HepG2 (cell line): ENCODE measurements around the gene UBE2N. TPM values are rescaled to one million over a fixed set of nuclear protein-coding genes. Genes with fewer than 3 reads are reported as not detected.

Experiments used
- CREB1 ChIP-seq, 2 experiments: fragments of 450-650 bp in 1 of 2; IDR thresholded peaks; 2 replicates each; pipeline ENCODE4 v1.6.1; 2016 to 2017; ENCODE audit warnings: control low read depth in 1 of 2, mild to moderate bottlenecking in 1 of 2, missing compliant biosample characterization in 1 of 2, missing genetic modification characterization in 1 of 2
- FOXK1 ChIP-seq: sonication (generic); formaldehyde crosslinking; IDR thresholded peaks from 2 replicates; pipeline ENCODE4 v1.4.0; 2020; ENCODE audit warnings: low read depth, missing genetic modification reagents, borderline replicate concordance
- FOXM1 ChIP-seq: sonication (generic); formaldehyde crosslinking; IDR thresholded peaks from 2 replicates; pipeline ENCODE4 v1.5.0; 2020; ENCODE audit warnings: missing genetic modification reagents
- HOXA3 ChIP-seq: sonication (generic); formaldehyde crosslinking; IDR thresholded peaks from 2 replicates; pipeline ENCODE4 v1.5.0; 2020; ENCODE audit warnings: missing genetic modification reagents
- MIXL1 ChIP-seq: IDR thresholded peaks from 2 replicates; pipeline ENCODE4 v1.6.1; 2016
- SALL1 ChIP-seq: sonication (generic); formaldehyde crosslinking; IDR thresholded peaks from 2 replicates; pipeline ENCODE4 v1.8.0; 2022; ENCODE audit warnings: mild to moderate bottlenecking, missing genetic modification reagents
- TOPORS ChIP-seq: sonication (generic); formaldehyde crosslinking; IDR thresholded peaks from 2 replicates; pipeline ENCODE4 v1.8.0; 2023; ENCODE audit warnings: mild to moderate bottlenecking, missing genetic modification reagents
- ZMYM2 ChIP-seq: sonication (generic); formaldehyde crosslinking; IDR thresholded peaks from 2 replicates; pipeline ENCODE4 v1.8.0; 2022; ENCODE audit warnings: mild to moderate bottlenecking, missing genetic modification reagents
- ZNF451 ChIP-seq: sonication (generic); formaldehyde crosslinking; IDR thresholded peaks from 2 replicates; pipeline ENCODE4 v1.5.0; 2020; ENCODE audit warnings: mild to moderate bottlenecking, missing genetic modification reagents
- ZNF878 ChIP-seq: sonication (generic); formaldehyde crosslinking; IDR thresholded peaks from 2 replicates; pipeline ENCODE4 v1.8.1; 2023; ENCODE audit warnings: mild to moderate bottlenecking, missing genetic modification reagents, moderate library complexity
- polyA plus RNA-seq, 8 experiments: library from polyadenylated mRNA; depleted of rRNA in 3 of 8; stranded (reverse) in 7 of 8; unstranded in 1 of 8; fragments of >200 nt; fragmentation: Illumina TruSeq in 4 of 8; extraction: Trizol in 4 of 8; gene quantifications; 2 replicates each; pipeline versions ENCODE4 v1.2.1 to v1.2.3, GENCODE V29; 2011 to 2016; ENCODE audit warnings: low read depth in 4 of 8, missing spikeins in 1 of 8, mixed read lengths in 1 of 8; ENCODE audit not compliant: insufficient read depth in 1 of 8
- total RNA-seq, 5 experiments: library from RNA; depleted of rRNA; stranded (reverse); fragments of >200 nt; fragmentation: Illumina TruSeq; extraction: Trizol; gene quantifications; 2 replicates each; pipeline ENCODE4 v1.2.3, GENCODE V29; 2016; ENCODE audit warnings: low read depth in 1 of 5
- TF ChIP-seq, protein P1 (sequence below): sonication (generic); formaldehyde crosslinking; IDR thresholded peaks from 2 replicates; pipeline ENCODE4 v1.8.0; 2022; ENCODE audit warnings: mild to moderate bottlenecking, missing genetic modification reagents, moderate library complexity
- TF ChIP-seq, protein P2 (sequence below): sonication (generic); formaldehyde crosslinking; IDR thresholded peaks from 2 replicates; pipeline ENCODE4 v1.4.0; 2020; ENCODE audit warnings: missing genetic modification reagents
- TF ChIP-seq, protein P3 (sequence below): sonication (generic); formaldehyde crosslinking; IDR thresholded peaks from 2 replicates; pipeline ENCODE4 v1.4.0; 2020; ENCODE audit warnings: missing genetic modification reagents, borderline replicate concordance
- TF ChIP-seq, protein P4 (sequence below): sonication (generic); formaldehyde crosslinking; IDR thresholded peaks from one replicate; pipeline ENCODE4 v1.5.1; 2020; ENCODE audit warnings: mild to moderate bottlenecking, missing genetic modification reagents; ENCODE audit errors: not compliant biosample characterization

Gene UBE2N
- total and polyA plus RNA-seq, 2 of the 13 experiments (the other 11 are each of a cell fraction or from before 2014, with no cell fraction given): 188 to 197 TPM

DNA sequence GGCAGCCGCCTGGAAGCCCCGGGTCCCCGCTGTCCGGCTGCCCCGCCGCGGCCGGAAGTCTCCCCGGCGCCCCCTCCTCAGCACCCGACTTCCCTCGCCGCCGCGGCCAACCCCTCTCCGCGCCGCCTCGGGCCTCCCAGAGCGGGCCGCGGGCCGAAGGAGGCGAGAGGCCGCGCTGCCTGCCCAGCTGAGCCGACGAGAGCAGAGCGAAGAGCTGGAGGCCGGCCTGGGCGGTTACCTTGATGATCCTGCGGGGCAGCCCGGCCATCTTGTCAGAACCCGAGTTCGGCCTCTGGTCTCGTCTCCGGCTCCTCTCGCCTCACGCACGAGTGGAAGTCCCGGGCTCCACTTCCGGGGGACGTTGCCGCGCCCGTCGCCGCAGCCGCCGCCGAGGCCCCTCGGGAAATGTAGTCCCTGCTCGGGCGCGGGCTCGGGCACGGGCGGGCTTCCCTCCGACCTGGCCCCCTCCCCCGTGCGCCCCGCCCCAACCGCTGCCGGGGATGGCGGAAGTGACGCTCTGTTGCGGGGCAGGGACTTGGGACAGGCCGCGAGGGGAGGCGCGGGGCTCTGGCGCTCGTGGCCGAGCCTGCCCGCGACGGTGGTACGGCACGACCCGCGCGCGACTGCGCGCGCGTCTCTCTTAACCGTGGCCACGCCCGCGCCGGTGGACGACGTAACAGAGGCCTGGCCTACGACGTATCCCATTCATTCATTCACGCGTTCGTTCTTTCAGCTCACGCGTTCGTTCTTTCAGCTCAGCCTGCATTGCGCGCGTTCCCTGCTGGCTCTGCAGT lies at the start of gene UBE2N (continued):
- TF ChIP-seq, protein P1, sequence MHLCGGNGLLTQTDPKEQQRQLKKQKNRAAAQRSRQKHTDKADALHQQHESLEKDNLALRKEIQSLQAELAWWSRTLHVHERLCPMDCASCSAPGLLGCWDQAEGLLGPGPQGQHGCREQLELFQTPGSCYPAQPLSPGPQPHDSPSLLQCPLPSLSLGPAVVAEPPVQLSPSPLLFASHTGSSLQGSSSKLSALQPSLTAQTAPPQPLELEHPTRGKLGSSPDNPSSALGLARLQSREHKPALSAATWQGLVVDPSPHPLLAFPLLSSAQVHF (CRISPR knock-in tag): peak; percentile 76; the same call in 1 of the 2 replicates
- peak; percentile 47; the same call in 1 of the 2 replicates for TF ChIP-seq ZMYM2
- TF ChIP-seq CREB1 (IDR thresholded peaks at IDR 0.05): peak; percentile 83
- TF ChIP-seq CREB1 (CRISPR knock-in tag; IDR thresholded peaks at IDR 0.05): peak; percentile 24; the same call in 1 of the 2 replicates
- peak; percentile 58; the same call in 1 of the 2 replicates for TF ChIP-seq TOPORS (CRISPR knock-in tag)
- TF ChIP-seq, protein P2, sequence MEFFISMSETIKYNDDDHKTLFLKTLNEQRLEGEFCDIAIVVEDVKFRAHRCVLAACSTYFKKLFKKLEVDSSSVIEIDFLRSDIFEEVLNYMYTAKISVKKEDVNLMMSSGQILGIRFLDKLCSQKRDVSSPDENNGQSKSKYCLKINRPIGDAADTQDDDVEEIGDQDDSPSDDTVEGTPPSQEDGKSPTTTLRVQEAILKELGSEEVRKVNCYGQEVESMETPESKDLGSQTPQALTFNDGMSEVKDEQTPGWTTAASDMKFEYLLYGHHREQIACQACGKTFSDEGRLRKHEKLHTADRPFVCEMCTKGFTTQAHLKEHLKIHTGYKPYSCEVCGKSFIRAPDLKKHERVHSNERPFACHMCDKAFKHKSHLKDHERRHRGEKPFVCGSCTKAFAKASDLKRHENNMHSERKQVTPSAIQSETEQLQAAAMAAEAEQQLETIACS (CRISPR knock-in tag): peak; percentile 94
- TF ChIP-seq MIXL1 (CRISPR knock-in tag): peak; percentile 27; the same call in 1 of the 2 replicates
- peak; percentile 90 for TF ChIP-seq SALL1 (CRISPR knock-in tag)
- TF ChIP-seq FOXK1 (CRISPR knock-in tag): peak; percentile 65; the same call in 1 of the 2 replicates
- TF ChIP-seq, protein P3, sequence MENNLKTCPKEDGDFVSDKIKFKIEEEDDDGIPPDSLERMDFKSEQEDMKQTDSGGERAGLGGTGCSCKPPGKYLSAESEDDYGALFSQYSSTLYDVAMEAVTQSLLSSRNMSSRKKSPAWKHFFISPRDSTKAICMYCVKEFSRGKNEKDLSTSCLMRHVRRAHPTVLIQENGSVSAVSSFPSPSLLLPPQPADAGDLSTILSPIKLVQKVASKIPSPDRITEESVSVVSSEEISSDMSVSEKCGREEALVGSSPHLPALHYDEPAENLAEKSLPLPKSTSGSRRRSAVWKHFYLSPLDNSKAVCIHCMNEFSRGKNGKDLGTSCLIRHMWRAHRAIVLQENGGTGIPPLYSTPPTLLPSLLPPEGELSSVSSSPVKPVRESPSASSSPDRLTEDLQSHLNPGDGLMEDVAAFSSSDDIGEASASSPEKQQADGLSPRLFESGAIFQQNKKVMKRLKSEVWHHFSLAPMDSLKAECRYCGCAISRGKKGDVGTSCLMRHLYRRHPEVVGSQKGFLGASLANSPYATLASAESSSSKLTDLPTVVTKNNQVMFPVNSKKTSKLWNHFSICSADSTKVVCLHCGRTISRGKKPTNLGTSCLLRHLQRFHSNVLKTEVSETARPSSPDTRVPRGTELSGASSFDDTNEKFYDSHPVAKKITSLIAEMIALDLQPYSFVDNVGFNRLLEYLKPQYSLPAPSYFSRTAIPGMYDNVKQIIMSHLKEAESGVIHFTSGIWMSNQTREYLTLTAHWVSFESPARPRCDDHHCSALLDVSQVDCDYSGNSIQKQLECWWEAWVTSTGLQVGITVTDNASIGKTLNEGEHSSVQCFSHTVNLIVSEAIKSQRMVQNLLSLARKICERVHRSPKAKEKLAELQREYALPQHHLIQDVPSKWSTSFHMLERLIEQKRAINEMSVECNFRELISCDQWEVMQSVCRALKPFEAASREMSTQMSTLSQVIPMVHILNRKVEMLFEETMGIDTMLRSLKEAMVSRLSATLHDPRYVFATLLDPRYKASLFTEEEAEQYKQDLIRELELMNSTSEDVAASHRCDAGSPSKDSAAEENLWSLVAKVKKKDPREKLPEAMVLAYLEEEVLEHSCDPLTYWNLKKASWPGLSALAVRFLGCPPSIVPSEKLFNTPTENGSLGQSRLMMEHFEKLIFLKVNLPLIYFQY: peak; percentile 80
- TF ChIP-seq FOXM1 (CRISPR knock-in tag): no peak
- peak; percentile 65 for TF ChIP-seq ZNF878 (CRISPR knock-in tag)
- TF ChIP-seq HOXA3 (CRISPR knock-in tag): peak; percentile 91
- 0 out of 2 replicates have a peak, but pooled peaks have one; percentile 58 for TF ChIP-seq ZNF451
- TF ChIP-seq, protein P4, sequence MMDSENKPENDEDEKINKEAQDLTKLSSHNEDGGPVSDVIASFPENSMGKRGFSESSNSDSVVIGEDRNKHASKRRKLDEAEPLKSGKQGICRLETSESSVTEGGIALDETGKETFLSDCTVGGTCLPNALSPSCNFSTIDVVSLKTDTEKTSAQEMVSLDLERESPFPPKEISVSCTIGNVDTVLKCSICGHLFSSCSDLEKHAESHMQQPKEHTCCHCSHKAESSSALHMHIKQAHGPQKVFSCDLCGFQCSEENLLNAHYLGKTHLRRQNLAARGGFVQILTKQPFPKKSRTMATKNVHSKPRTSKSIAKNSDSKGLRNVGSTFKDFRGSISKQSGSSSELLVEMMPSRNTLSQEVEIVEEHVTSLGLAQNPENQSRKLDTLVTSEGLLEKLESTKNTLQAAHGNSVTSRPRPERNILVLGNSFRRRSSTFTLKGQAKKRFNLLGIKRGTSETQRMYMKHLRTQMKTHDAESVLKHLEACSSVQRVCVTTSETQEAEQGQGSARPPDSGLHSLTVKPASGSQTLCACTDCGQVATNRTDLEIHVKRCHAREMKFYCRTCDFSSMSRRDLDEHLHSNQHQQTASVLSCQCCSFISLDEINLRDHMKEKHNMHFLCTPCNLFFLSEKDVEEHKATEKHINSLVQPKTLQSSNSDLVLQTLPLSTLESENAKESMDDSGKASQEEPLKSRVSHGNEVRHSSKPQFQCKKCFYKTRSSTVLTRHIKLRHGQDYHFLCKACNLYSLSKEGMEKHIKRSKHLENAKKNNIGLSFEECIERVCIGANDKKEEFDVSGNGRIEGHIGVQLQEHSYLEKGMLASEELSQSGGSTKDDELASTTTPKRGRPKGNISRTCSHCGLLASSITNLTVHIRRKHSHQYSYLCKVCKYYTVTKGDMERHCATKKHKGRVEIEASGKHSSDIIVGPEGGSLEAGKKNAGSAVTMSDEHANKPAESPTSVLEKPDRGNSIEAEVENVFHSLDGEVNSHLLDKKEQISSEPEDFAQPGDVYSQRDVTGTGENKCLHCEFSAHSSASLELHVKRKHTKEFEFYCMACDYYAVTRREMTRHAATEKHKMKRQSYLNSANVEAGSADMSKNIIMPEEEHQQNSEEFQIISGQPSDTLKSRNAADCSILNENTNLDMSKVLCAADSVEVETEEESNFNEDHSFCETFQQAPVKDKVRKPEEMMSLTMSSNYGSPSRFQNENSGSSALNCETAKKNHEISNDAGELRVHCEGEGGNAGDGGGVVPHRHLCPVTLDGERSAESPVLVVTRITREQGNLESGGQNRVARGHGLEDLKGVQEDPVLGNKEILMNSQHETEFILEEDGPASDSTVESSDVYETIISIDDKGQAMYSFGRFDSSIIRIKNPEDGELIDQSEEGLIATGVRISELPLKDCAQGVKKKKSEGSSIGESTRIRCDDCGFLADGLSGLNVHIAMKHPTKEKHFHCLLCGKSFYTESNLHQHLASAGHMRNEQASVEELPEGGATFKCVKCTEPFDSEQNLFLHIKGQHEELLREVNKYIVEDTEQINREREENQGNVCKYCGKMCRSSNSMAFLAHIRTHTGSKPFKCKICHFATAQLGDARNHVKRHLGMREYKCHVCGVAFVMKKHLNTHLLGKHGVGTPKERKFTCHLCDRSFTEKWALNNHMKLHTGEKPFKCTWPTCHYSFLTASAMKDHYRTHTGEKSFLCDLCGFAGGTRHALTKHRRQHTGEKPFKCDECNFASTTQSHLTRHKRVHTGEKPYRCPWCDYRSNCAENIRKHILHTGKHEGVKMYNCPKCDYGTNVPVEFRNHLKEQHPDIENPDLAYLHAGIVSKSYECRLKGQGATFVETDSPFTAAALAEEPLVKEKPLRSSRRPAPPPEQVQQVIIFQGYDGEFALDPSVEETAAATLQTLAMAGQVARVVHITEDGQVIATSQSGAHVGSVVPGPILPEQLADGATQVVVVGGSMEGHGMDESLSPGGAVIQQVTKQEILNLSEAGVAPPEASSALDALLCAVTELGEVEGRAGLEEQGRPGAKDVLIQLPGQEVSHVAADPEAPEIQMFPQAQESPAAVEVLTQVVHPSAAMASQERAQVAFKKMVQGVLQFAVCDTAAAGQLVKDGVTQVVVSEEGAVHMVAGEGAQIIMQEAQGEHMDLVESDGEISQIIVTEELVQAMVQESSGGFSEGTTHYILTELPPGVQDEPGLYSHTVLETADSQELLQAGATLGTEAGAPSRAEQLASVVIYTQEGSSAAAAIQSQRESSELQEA (CRISPR knock-in tag): peak; percentile 75
